GM21723 (cell line): Measurements from ENCODE around the gene FGFBP2.
"Not testable (repeated sequence)": the region's sequence is repeated elsewhere in the genome, so short reads cannot be mapped to it uniquely, and the experiment has no call there.

Experiments used
- ATAC-seq: cut with Tn5 transposase; IDR thresholded peaks from one replicate; pipeline ENCODE4 v1.9.1; 2021; ENCODE audit warnings: mild to moderate bottlenecking, moderate library complexity; ENCODE audit not compliant: unreplicated experiment

The FGFBP2 gene

DNA sequence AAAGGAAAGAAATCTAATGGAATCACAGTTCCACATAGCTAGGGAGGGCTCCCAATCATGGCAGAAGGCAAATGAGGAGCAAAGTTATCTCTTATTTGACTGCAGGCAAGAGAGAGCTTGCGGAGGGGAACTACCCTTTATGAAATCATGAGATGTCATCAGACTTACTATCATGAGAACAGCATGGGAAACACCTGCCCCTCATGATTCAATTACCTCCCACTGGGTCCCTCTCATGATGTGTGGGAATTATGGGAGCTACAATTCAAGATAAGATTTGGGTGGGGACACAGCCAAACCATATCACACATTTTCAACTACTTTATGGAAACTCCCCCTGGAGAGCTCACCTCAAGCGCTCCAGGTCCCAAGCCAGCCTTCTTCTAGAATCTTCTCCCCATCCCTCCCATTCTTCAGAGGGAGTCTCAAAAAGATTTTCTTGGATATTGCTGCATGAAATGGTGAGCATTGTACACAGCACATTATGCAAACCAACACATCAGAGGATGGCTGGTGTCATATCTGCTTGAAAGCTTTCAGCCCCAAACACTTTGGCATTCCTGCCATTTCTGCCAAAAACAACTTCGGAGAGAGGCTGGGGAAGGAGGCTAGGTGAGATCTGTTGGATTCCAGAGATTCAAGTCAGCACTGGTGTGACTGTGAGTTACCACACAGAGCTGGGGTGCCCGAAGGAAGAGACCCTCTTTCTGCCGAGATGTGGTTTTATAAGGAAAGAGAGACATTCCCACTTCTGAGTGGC is 31.3 kb downstream of the FGFBP2 start:
- ATAC-seq, result no peak

DNA sequence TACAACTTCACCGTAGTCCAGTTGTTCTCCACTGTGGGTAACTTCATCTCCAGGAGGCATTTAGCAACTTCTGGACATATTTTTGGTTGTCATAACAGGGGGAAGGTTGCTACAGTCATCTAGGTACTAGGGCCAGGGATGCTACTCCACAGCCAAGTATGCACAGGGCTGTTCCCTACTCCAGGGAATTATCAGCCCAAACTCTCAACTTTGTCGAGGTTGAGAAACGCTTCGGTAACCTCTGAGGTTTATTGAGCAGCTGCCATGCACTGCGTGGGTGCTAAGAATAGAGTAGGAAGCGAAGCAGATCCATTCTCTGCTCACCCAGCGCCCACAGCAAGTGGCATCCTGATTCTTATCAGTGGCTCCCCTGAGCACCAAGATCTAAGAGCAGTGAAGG is 32.7 kb downstream of the FGFBP2 start:
- ATAC-seq, result peak; percentile 51

DNA sequence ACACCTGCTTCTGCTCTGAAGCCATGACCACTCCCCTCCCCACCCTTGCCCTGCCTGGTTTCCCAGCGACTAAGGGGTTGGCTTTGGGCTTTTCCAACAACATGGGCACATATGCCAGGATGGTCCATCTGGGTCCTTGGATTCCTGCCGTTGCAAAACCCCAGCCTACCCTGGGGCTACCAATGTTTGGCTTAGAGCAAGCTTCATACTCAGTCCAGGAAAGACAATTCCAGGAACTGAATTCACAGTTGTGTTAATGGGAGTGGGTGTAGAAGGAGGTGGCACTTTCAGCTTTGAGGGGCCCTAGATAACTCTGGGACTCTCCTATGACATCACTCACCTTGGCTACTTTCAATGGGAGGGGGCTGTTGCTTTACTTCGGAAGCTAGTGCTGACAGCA is 33.4 kb downstream of the FGFBP2 start:
- no peak for ATAC-seq

DNA sequence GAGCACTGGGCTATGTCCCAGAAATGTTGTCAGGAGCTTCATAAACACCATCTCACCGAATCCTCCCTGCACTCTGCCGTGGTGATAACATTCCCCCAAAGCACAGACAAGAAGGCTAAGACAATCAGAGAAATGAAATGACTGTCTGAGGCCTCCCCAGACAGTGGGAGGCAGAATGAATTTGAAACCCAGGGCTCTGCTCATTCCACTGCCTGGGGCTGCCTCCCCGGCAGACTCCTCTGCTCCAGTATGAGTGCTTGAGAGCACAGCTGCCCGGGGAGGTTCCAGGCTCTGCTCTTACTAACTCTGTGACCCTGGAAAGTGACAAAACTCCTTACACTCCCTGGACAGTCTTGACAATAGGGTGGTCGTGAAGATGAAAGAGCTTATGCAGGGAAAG is 34.1 kb downstream of the FGFBP2 start:
- ATAC-seq, result no peak

DNA sequence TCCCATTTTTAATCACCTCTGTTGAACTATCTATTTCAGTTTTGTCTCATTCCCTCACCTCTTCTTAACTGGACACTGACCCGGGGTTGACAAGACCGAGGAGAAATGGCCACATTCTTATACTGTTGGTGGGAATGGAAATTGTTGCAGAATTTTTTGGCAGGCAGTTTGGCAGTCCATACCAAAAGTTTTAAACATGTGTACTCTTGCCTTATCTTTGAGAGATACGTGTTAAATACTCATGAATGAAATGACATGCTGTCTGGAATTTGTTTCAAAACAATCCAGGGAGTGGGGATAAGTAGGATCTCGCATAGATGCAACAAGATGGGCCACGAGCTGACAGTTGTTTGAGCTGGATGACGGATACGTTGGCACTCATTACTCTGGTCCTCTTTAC is 36.5 kb downstream of the FGFBP2 start:
- no peak for ATAC-seq

DNA sequence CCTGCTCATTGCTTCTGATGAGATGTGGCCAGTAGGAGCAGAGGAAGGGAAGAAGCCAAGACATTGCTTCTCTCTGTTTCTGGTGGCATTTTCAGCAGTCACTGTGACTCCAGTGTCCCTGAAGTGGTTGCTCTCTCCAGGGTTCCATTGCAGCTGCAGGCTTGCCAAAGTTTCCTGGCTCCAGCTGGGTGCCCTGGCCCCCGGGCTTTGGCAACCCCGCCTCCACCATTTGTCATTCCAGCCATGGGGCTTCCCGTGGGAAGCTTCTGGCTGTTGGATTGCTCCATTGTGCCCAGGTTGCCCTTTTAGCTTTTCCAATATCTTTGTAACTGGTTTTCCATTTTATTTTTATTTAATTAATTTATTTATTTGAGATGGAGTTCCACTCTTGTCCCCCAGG is 37.1 kb downstream of the FGFBP2 start:
- ATAC-seq, result no peak

DNA sequence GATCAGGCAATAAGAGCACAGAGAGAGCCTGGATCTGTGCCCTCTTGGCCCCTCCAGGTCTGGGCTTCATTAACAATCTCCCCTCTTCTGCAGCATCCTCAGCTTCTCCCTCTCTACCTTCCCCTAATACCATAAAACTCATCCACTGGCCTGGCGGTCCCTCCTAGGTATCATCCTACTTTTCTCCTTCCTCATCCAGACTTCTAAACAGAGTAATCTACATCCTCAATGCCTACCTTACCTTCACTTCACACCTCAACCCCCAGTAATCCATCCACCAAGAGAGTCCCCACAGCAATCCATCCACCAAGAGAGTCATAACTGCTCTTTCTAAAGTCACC is 41.4 kb downstream of the FGFBP2 start:
- no peak for ATAC-seq

DNA sequence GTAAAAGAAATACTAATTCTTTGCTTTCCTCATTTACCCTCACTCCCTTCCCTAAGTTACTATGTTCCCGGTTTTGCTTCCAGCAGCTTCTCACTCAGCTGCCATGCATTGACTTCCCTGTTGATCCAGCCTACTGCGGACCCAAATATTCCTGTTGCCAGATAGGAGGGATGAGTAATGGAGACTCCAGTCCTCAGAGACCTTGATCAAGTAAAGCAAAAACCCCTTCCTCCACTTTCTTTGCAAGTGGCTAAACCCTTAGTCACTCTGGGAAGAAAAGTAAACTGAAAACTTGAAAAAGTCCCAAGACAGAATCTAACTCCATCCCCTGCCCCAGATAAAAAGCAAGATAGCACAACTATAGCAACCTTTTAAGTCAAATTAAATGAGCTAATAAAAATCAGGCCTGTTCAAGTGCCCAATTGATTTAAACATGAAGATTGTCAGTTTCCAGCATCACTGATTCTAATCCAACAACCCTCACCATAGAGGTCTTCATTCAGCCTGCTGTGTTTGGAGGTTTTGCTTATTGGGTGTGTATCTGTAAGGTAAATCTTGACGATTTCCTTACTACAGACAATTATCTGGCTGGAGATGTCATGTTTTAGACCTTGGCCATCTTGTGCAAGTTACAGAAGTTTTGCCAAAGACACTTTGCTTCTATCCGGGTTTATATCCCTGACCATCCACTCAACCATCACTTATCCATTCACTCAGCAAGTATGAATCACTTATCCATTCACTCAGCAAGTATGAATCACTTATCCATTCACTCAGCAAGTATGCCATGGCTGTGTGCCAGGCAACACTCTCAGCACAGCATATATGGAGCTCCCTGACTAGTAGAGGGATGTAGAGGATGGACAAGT is 42.0 kb downstream of the FGFBP2 start:
- no peak for ATAC-seq

DNA sequence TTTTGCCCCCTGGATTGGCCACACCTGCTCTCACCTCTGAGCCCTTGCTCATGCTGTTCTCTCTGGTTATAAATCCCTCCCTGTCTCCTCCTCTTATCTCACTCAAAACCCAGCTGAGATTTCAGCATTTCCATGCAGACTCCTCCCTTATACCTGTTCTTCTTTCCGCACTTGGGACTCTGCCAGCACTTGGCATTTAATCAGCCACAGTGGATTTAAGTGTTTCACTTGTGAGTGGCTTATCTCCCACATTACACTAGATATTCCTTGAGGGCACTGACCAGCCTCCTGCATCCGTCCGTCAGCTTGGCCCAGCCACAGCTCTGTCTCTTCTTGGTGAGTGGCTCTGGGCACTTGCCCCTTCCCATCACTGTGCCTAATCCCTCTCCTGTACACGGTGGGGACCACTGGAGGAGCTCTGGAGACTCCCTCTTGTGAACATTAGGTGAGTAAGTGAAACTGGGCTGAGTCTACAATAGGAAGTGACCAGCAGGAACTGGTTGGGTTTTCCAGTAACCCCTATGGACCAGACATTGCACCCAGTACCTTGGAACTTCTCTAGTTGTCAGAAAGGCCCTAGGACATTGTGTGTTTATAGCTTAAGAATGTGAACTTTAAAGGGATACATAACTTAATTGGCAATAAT is 44.4 kb downstream of the FGFBP2 start:
- no peak for ATAC-seq

DNA sequence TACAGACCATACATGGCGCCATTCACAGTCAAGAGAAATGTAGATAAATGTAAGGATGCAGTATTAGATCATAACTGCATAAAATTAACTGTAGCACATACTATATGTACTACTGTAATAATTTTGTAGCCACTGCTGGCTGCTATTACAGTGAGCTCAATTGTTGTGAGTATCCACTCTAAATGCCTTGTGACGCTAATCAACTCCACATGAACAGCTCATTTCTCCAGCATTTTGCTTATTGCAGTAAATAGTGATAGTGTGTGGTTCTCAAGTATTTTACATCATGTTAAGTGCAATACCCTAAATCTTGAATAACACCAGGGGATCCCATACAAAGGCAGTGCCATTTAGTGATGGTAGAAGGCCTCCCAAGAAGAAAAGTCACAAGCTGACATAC is 45.7 kb downstream of the FGFBP2 start:
- ATAC-seq, result no peak

DNA sequence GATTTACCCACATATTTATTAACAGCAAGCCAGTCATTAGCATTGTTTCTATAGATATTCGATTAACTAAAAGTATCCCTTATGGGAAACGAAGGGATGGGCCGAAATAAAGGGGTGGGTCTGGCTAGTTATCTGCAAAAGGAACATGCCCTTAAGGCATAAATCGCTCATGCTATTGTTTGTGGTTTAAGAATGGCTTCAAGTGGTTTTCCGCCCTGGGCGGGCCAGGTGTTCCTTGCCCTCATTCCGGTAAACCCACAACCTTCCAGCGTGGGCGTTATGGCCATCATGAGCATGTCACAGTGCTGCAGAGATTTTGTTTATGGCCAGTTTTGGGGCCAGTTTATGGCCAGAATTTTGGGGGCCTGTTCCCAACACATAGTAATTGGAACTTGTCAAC is 46.6 kb downstream of the FGFBP2 start:
- not testable (repeated sequence) for ATAC-seq

DNA sequence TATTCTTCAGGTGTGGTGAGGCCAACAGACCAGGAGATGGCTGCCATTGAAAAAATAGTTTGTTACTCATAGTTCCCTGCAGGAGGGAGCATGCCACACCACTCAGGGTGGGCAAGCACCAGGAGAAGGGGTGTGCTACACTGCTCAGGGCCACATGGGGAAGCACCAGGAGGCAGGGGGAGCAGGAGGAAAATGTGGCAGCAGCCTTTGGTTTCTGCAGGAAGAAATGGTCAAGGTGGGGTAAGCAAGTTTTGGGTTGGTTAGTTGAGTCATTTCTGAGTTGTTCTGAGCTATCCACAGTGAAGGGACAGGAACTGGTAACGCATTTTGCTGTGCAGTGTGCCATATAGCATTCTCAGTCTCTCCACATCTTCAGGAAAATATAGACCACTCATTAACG is 48.2 kb downstream of the FGFBP2 start:
- no peak for ATAC-seq

DNA sequence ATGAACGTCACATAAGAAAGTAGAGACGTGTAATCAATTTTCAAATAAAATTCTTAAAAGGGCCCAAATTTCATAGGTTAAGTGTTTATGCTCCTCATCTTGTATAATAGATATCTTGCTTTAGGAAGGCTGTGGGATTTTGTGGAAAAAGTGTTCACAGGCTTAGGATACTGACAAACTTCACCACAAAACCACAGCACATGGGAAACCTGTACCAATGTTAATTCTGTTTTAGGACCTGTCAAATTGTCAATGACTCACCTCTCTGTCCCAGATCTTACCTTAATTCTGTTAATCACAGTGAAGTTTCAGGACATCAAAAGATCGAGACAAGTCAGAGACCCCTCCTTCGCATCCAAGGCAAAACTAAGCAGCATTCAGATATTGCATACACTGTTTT is 48.7 kb downstream of the FGFBP2 start:
- no peak for ATAC-seq

DNA sequence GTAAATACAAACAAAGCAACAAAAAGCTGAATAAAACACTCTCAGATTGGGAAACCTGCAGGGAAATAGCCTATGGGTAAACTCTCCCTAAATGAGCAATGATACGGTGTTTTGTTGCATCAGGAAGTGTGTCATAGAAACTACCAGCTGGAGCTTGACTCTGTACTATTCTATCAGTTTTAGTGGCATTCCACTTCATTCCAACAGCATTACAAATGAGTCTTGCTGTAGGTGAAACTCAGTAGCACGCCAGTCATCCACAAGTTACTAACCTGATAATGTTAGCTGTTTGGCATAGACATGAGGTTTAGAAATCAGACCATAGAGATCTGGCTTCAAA is 49.4 kb downstream of the FGFBP2 start:
- ATAC-seq, result no peak

DNA sequence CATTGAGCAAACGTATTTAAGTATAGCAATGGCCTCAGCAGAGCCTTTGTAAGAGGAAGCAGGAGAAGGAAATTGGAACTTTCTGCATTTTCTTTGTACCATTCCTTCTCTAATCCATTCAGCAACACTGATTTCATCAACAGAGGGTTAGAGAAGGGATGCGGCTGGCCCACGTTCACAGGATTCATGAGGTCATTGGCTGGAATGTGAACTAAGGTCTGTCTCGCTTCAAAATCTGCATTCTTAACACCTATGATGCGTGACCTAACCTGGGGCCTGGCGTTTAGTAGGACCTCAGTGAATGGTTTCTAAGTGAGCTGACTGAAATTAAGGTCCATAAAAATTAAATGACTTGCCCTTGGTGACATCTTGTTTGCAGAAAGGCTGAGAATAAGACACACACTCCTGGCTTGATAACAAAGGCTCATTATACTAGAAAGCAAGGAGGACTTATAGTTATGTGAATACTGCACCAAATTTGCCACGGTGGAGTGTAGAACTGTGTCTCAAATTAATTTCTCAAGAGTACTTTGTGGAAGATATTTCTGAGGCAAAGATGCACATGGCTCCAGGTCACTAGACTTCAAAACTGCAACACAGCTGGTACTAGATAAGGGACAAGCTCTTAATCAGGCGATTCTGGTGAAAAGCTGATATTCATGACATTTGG is 49.9 kb downstream of the FGFBP2 start:
- no peak for ATAC-seq

DNA sequence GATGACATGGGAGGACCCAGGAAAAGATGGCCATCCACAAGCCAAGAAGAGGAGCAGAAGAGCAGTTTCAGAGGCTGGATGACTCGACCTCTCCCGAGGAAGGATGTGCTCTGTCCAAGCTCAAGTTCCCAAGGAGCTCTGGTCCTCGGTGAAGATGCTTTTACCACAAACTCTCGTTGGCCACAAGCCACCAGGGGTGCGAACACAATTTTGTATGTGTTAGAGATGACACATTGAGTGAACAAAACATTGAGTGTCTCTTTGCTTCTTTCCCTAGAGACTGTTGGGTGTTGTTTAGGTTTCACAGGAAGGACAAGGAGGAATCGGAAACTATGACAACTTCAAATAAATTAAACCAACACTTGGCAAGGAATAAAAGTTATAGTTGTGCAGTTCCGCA is 50.7 kb downstream of the FGFBP2 start:
- ATAC-seq, result no peak
